HCT116 (cell line): ENCODE measurements around the gene PLK1. TPM values are rescaled to one million over a fixed set of nuclear protein-coding genes. Genes with fewer than 3 reads are reported as not detected.

ENCODE experiments used
- ATAC-seq: fragments of 200-7000 bp; cut with Tn5 transposase; 2 replicates; pipeline ENCODE4 v1.9.1; 2020; ENCODE audit warnings: mild to moderate bottlenecking, moderate library complexity
- BruUV-seq: library from RNA; stranded (reverse); fragments of 400-500 nt; replicated peaks from 2 replicates; lab custom pipeline; 2021; lab: Mats Ljungman, UMichigan
- CTCF ChIA-PET: fragments of 300-600 bp; sonication (Branson Sonifier 250); formaldehyde crosslinking; loops from one replicate; lab custom pipeline; 2021; ENCODE audit warnings: antibody characterized with exemption; lab: Charles Lee
- POLR2A ChIA-PET: fragments of 300-600, 350-600 bp; sonication (Branson Sonifier 250); formaldehyde crosslinking; loops from one replicate; lab custom pipeline; 2021; ENCODE audit warnings: antibody characterized with exemption; lab: Charles Lee
- RAD21 ChIA-PET, 2 experiments: fragments of 300-600 bp; sonication (Branson Sonifier 250); formaldehyde crosslinking; loops; one replicate each; lab custom pipeline; 2023; ENCODE audit warnings: low total read pairs in 2 of 2; ENCODE audit not compliant: uncharacterized antibody in 2 of 2, unreplicated experiment in 2 of 2, low non-redundant PET in 1 of 2; lab: Charles Lee
- DNase-seq: peaks from one replicate; pipeline ENCODE4 v3.0.0-alpha.2; 2010; ENCODE audit warnings: low read depth, low spot score
- H2AFZ ChIP-seq: fragments of 200-600 bp; shearing (Covaris generic), sonication (generic); 2 replicates; pipeline ENCODE4 v1.6.1; 2017; ENCODE audit warnings: low read depth, mixed run types, mixed read lengths, antibody characterized with exemption, low read length; ENCODE audit not compliant: poor library complexity, severe bottlenecking
- H3K27ac ChIP-seq: 2 replicates; pipeline ENCODE4 v1.5.1; 2012; ENCODE audit warnings: low read depth, low read length
- H3K27me3 ChIP-seq: fragments of 200-600 bp; sonication (generic); 2 replicates; pipeline ENCODE4 v1.6.1; 2016; ENCODE audit warnings: mixed run types, low read length, mixed read lengths; ENCODE audit not compliant: insufficient read depth
- H3K36me3 ChIP-seq, 2 experiments: fragments of 200-500 bp in 1 of 2; fragments of 200-600 bp in 1 of 2; sonication (Bioruptor generic) in 1 of 2; sonication (generic) in 1 of 2; 2 replicates each; pipeline versions ENCODE4 v1.5.1 to v1.6.1; 2014 to 2016; ENCODE audit warnings: low read length in 2 of 2, inconsistent platforms in 1 of 2, mixed read lengths in 1 of 2, mixed run types in 1 of 2; ENCODE audit not compliant: insufficient read depth in 2 of 2, control insufficient read depth in 1 of 2
- H3K4me1 ChIP-seq, 2 experiments: fragments of 200-600 bp in 1 of 2; sonication (generic) in 1 of 2; 2 replicates each; pipeline versions ENCODE4 v1.5.1 to v1.6.1; 2012 to 2017; ENCODE audit warnings: low read length in 2 of 2, inconsistent platforms in 1 of 2, mild to moderate bottlenecking in 1 of 2, mixed read lengths in 1 of 2, mixed run types in 1 of 2, moderate library complexity in 1 of 2; ENCODE audit not compliant: insufficient read depth in 2 of 2, control insufficient read depth in 1 of 2
- H3K4me2 ChIP-seq: fragments of 200-600 bp; sonication (generic); 2 replicates; pipeline ENCODE4 v1.6.1; 2017; ENCODE audit warnings: mixed run types, low read length, mixed read lengths
- H3K4me3 ChIP-seq, 2 experiments: fragments of 200-600 bp in 1 of 2; sonication (generic) in 1 of 2; replicated peaks in 1 of 2; 2 replicates each; pipeline ENCODE4 v1.5.1; 2011 to 2016; ENCODE audit warnings: low read length in 2 of 2, control low read depth in 1 of 2, low read depth in 1 of 2, mild to moderate bottlenecking in 1 of 2, mixed read lengths in 1 of 2, mixed run types in 1 of 2
- H3K79me2 ChIP-seq: fragments of 200-600 bp; sonication (generic); 2 replicates; pipeline ENCODE4 v1.6.1; 2017; ENCODE audit warnings: mild to moderate bottlenecking, mixed run types, low read length, moderate library complexity, mixed read lengths; ENCODE audit not compliant: insufficient read depth
- H3K9ac ChIP-seq: fragments of 200-600 bp; sonication (generic); 2 replicates; pipeline ENCODE4 v1.6.1; 2016; ENCODE audit warnings: low read length, mixed read lengths
- H3K9me2 ChIP-seq: fragments of 200-600 bp; sonication (generic), shearing (Covaris generic); 2 replicates; pipeline ENCODE4 v1.6.1; 2017; ENCODE audit warnings: mixed run types, mild to moderate bottlenecking, moderate library complexity; ENCODE audit not compliant: insufficient read depth
- H3K9me3 ChIP-seq, 2 experiments: fragments of 200-500 bp in 1 of 2; fragments of 200-600 bp in 1 of 2; sonication (Bioruptor generic) in 1 of 2; sonication (generic) in 1 of 2; 2 replicates each; pipeline ENCODE4 v1.6.1; 2014 to 2017; ENCODE audit warnings: low read length in 2 of 2, mixed read lengths in 2 of 2, inconsistent platforms in 1 of 2, low read depth in 1 of 2, mild to moderate bottlenecking in 1 of 2, mixed run types in 1 of 2, moderate library complexity in 1 of 2; ENCODE audit not compliant: control insufficient read depth in 1 of 2, insufficient read depth in 1 of 2
- H4K20me1 ChIP-seq: fragments of 200-600 bp; sonication (generic), shearing (Covaris generic); 2 replicates; pipeline ENCODE4 v1.6.1; 2017; ENCODE audit warnings: mixed run types, mild to moderate bottlenecking, moderate library complexity; ENCODE audit not compliant: insufficient read depth
- CEBPB ChIP-seq: IDR thresholded peaks from 2 replicates; pipeline ENCODE4 v1.6.1; 2012; ENCODE audit warnings: low read depth
- CTCF ChIP-seq, 3 experiments: fragments of 200-600 bp in 1 of 3; sonication (generic) in 1 of 3; IDR thresholded peaks in 2 of 3; conservative IDR thresholded peaks in 1 of 3; 2 replicates each; pipeline ENCODE4 v1.5.1; 2012 to 2017; ENCODE audit warnings: low read depth in 2 of 3, low read length in 2 of 3, antibody characterized with exemption in 1 of 3, borderline replicate concordance in 1 of 3, control low read depth in 1 of 3, mild to moderate bottlenecking in 1 of 3, mixed read lengths in 1 of 3, mixed run types in 1 of 3, moderate library complexity in 1 of 3; ENCODE audit not compliant: insufficient read depth in 1 of 3
- ELF1 ChIP-seq: IDR thresholded peaks from 2 replicates; pipeline ENCODE4 v1.6.1; 2012; ENCODE audit warnings: low read depth, borderline replicate concordance
- RAD21 ChIP-seq: IDR thresholded peaks from 2 replicates; pipeline ENCODE4 v1.6.1; 2012; ENCODE audit warnings: low read depth, mild to moderate bottlenecking
- YY1 ChIP-seq: IDR thresholded peaks from 2 replicates; pipeline ENCODE4 v1.6.1; 2011; ENCODE audit warnings: low read length, low read depth, moderate library complexity, mild to moderate bottlenecking; ENCODE audit not compliant: insufficient replicate concordance; ENCODE audit errors: extremely low read depth
- intact Hi-C: fragments of 100-400 bp; cut with micrococcal nuclease; formaldehyde crosslinking; loops from 2 replicates; pipeline ENCODE4 v1.10.0; 2022
- total RNA-seq: library from RNA; stranded (reverse); gene quantifications from one replicate; pipeline ENCODE4 v1.2.1, GENCODE V29; 2021; ENCODE audit not compliant: unreplicated experiment

The PLK1 gene
- total RNA-seq, 1 experiment from 2014 or later, result 144 TPM

GRCh38 chr16:23651943-23652468, 26.7 kb upstream of the PLK1 start:
- Histone ChIP-seq H3K27me3 (no peaks in the 10 kb centered on the region), H3K27ac (no peak overlapping the region), H3K36me3 (peaks cover 0 to 4% of the 10 kb centered on the region in 2 experiments; a peak in 1 of 4 replicates), H3K4me1 (no peaks in the 10 kb centered on the region), H3K4me3 (no peak overlapping the region), H3K79me2 (peaks cover 68% of the 10 kb centered on the region), H2AFZ (no peak overlapping the region), H3K9me3 (no peaks in the 10 kb centered on the region), H4K20me1 (no peaks in the 10 kb centered on the region), H3K9ac (no peak overlapping the region), H3K9me2 (no peaks in the 10 kb centered on the region), H3K4me2 (no peak overlapping the region)
- no peak for TF ChIP-seq CEBPB
- TF ChIP-seq YY1, result no peak
- intact Hi-C loops, result no loop called here
- ATAC-seq (no peak), DNase-seq (no peak)
- ChIA-PET POLR2A (no interaction called here), RAD21 (no interaction called here), CTCF (no interaction called here)
- BruUV-seq, result no TSS peak

GRCh38 chr16:23663918-23664317, 14.8 kb upstream of the PLK1 start:
- DNase-seq, result no peak
- H3K4me2 ChIP-seq, result no peak overlapping the region
- H3K27me3 ChIP-seq, result no peaks in the 10 kb centered on the region
- H2AFZ ChIP-seq, result no peak overlapping the region
- no peaks in the 10 kb centered on the region; the same call in 1 of the 2 replicates for H3K79me2 ChIP-seq
- no TSS peak for BruUV-seq
- TF ChIP-seq ELF1, result no peak
- no peak for TF ChIP-seq CTCF (IDR thresholded peaks at IDR 0.05 in 2 of 3, conservative IDR thresholded peaks at IDR 0.05 in 1 of 3; ENCODE audit: borderline replicate concordance in 1 of 3, insufficient read depth in 1 of 3, low read depth in 2 of 3, low read length in 2 of 3)
- no peak for TF ChIP-seq RAD21
- H3K9ac ChIP-seq, result no peak overlapping the region
- ATAC-seq, result no peak
- no peak overlapping the region for H3K27ac ChIP-seq
- no peaks in the 10 kb centered on the region for H3K4me1 ChIP-seq
- H3K9me2 ChIP-seq, result no peaks in the 10 kb centered on the region
- no peaks in the 10 kb centered on the region for H3K9me3 ChIP-seq
- no peak overlapping the region for H3K4me3 ChIP-seq
- RAD21 ChIA-PET, result no interaction called here
- CTCF ChIA-PET, result no interaction called here
- H3K36me3 ChIP-seq, result peaks cover 16 to 45% of the 10 kb centered on the region in 2 experiments
- POLR2A ChIA-PET, result no interaction called here
- intact Hi-C loops, result no loop called here
- H4K20me1 ChIP-seq, result no peaks in the 10 kb centered on the region
